ENCODE measurements around the gene EBF3. TPM values are rescaled to one million over a fixed set of nuclear protein-coding genes. Genes with fewer than 3 reads are reported as not detected.
"Not testable (repeated sequence)": the region's sequence is repeated elsewhere in the genome, so short reads cannot be mapped to it uniquely, and the experiment has no call there.

Gene EBF3
- total and polyA plus RNA-seq, 4 donors: 14.3 to 166 (median 116) TPM

- Histone ChIP-seq H3K4me1 (ENCODE audit: control insufficient read depth, insufficient read depth, low read length) (peaks cover 28% of the 10 kb centered on the region), H3K4me3 (ENCODE audit: low read depth, low read length) (no peak overlapping the region), H3K27me3 (ENCODE audit: control insufficient read depth, insufficient read depth, low read length) (no peaks in the 10 kb centered on the region), H3K9me3 (ENCODE audit: control insufficient read depth, insufficient read depth, low read length) (no peaks in the 10 kb centered on the region), H3K27ac (ENCODE audit: low read depth, low read length) (no peak overlapping the region), H3K36me3 (ENCODE audit: control insufficient read depth, insufficient read depth, low read length) (peaks cover 24% of the 10 kb centered on the region)
- 80% methylated on average over 14 of the region's 16 CpGs for WGBS (ENCODE audit: insufficient coverage)
- no peak for DNase-seq (ENCODE audit: low read depth in 4 of 6, low spot score in 6 of 6)
Observed at GRCh38 chr10:129921801-129922597, 42.1 kb downstream of the EBF3 start.

GRCh38 chr10:129921065-129921670 is 42.9 kb downstream of the EBF3 start:
- no peaks in the 10 kb centered on the region for H3K9me3 ChIP-seq (ENCODE audit: control insufficient read depth, insufficient read depth, low read length)
- H3K4me1 ChIP-seq (ENCODE audit: control insufficient read depth, insufficient read depth, low read length): peaks cover 26% of the 10 kb centered on the region
- H3K36me3 ChIP-seq (ENCODE audit: control insufficient read depth, insufficient read depth, low read length): peaks cover 17% of the 10 kb centered on the region
- H3K27ac ChIP-seq (ENCODE audit: low read depth, low read length): no peak overlapping the region
- no peak overlapping the region for H3K4me3 ChIP-seq (ENCODE audit: low read depth, low read length)
- no peaks in the 10 kb centered on the region for H3K27me3 ChIP-seq (ENCODE audit: control insufficient read depth, insufficient read depth, low read length)
- no peak for DNase-seq (ENCODE audit: low read depth in 4 of 6, low spot score in 6 of 6)
- 81% methylated on average over 18 of the region's 18 CpGs for WGBS (ENCODE audit: insufficient coverage)

GRCh38 chr10:129920187-129920586 is 43.9 kb downstream of the EBF3 start:
- peaks cover 30% of the 10 kb centered on the region for H3K4me1 ChIP-seq (ENCODE audit: control insufficient read depth, insufficient read depth, low read length)
- not testable (repeated sequence) for H3K9me3 ChIP-seq (ENCODE audit: control insufficient read depth, insufficient read depth, low read length)
- WGBS (ENCODE audit: insufficient coverage): 100% methylated on average over 9 of the region's 18 CpGs

GRCh38 chr10:129919358-129919757 is 44.7 kb downstream of the EBF3 start:
- Histone ChIP-seq H3K4me3 (ENCODE audit: low read depth, low read length) (no peak overlapping the region), H3K36me3 (ENCODE audit: control insufficient read depth, insufficient read depth, low read length) (peaks cover 23% of the 10 kb centered on the region), H3K27ac (ENCODE audit: low read depth, low read length) (no peak overlapping the region), H3K27me3 (ENCODE audit: control insufficient read depth, insufficient read depth, low read length) (peaks cover 2% of the 10 kb centered on the region), H3K4me1 (ENCODE audit: control insufficient read depth, insufficient read depth, low read length) (peaks cover 34% of the 10 kb centered on the region), H3K9me3 (ENCODE audit: control insufficient read depth, insufficient read depth, low read length) (no peaks in the 10 kb centered on the region)
- WGBS (ENCODE audit: insufficient coverage): 81% methylated on average over 4 of the region's 4 CpGs
- no peak for DNase-seq (ENCODE audit: low read depth in 4 of 6, low spot score in 6 of 6)

More at GRCh38 chr10:129920187-129920586, 43.9 kb downstream of the EBF3 start:
- H3K27me3 ChIP-seq (ENCODE audit: control insufficient read depth, insufficient read depth, low read length); H3K4me3 ChIP-seq (ENCODE audit: low read depth, low read length); DNase-seq (ENCODE audit: low read depth in 4 of 6, low spot score in 6 of 6); H3K27ac ChIP-seq (ENCODE audit: low read depth, low read length): not testable (repeated sequence)
- H3K36me3 ChIP-seq (ENCODE audit: control insufficient read depth, insufficient read depth, low read length): peaks cover 22% of the 10 kb centered on the region

- Histone ChIP-seq H3K4me1 (ENCODE audit: control insufficient read depth, insufficient read depth, low read length) (peaks cover 39% of the 10 kb centered on the region), H3K27me3 (ENCODE audit: control insufficient read depth, insufficient read depth, low read length) (peaks cover 2% of the 10 kb centered on the region), H3K4me3 (ENCODE audit: low read depth, low read length) (no peak overlapping the region), H3K9me3 (ENCODE audit: control insufficient read depth, insufficient read depth, low read length) (no peaks in the 10 kb centered on the region), H3K36me3 (ENCODE audit: control insufficient read depth, insufficient read depth, low read length) (peaks cover 25% of the 10 kb centered on the region), H3K27ac (ENCODE audit: low read depth, low read length) (no peak overlapping the region)
- WGBS (ENCODE audit: insufficient coverage): 91% methylated on average over 8 of the region's 8 CpGs
- no peak for DNase-seq (ENCODE audit: low read depth in 4 of 6, low spot score in 6 of 6)
Observed at GRCh38 chr10:129918836-129919235, 45.2 kb downstream of the EBF3 start.

- Histone ChIP-seq H3K9me3 (ENCODE audit: control insufficient read depth, insufficient read depth, low read length) (no peaks in the 10 kb centered on the region), H3K4me1 (ENCODE audit: control insufficient read depth, insufficient read depth, low read length) (peaks cover 43% of the 10 kb centered on the region), H3K4me3 (ENCODE audit: low read depth, low read length) (no peak overlapping the region), H3K27ac (ENCODE audit: low read depth, low read length) (no peak overlapping the region), H3K27me3 (ENCODE audit: control insufficient read depth, insufficient read depth, low read length) (peaks cover 2% of the 10 kb centered on the region), H3K36me3 (ENCODE audit: control insufficient read depth, insufficient read depth, low read length) (peaks cover 25% of the 10 kb centered on the region)
- DNase-seq (ENCODE audit: low read depth in 4 of 6, low spot score in 6 of 6): no peak
- WGBS (ENCODE audit: insufficient coverage): 92% methylated on average over 7 of the region's 9 CpGs
Observed at GRCh38 chr10:129918401-129918800, 45.7 kb downstream of the EBF3 start.

- Histone ChIP-seq H3K4me1 (ENCODE audit: control insufficient read depth, insufficient read depth, low read length) (peaks cover 48% of the 10 kb centered on the region), H3K27ac (ENCODE audit: low read depth, low read length) (no peak overlapping the region), H3K4me3 (ENCODE audit: low read depth, low read length) (no peak overlapping the region), H3K27me3 (ENCODE audit: control insufficient read depth, insufficient read depth, low read length) (peaks cover 2% of the 10 kb centered on the region), H3K9me3 (ENCODE audit: control insufficient read depth, insufficient read depth, low read length) (no peaks in the 10 kb centered on the region), H3K36me3 (ENCODE audit: control insufficient read depth, insufficient read depth, low read length) (peaks cover 25% of the 10 kb centered on the region)
- WGBS (ENCODE audit: insufficient coverage): 100% methylated on average over 1 of the region's 3 CpGs
- no peak for DNase-seq (ENCODE audit: low read depth in 4 of 6, low spot score in 6 of 6)
Observed at GRCh38 chr10:129917936-129918335, 46.1 kb downstream of the EBF3 start.

GRCh38 chr10:129916506-129916995 is 47.5 kb downstream of the EBF3 start:
- no peak for DNase-seq (ENCODE audit: low read depth in 4 of 6, low spot score in 6 of 6)

GRCh38 chr10:129915526-129916378 is 48.3 kb downstream of the EBF3 start:
- DNase-seq (ENCODE audit: low read depth in 4 of 6, low spot score in 6 of 6): peak in 1 of 6 donors; percentile 90
- Histone ChIP-seq H3K9me3 (ENCODE audit: control insufficient read depth, insufficient read depth, low read length) (no peaks in the 10 kb centered on the region), H3K4me1 (ENCODE audit: control insufficient read depth, insufficient read depth, low read length) (peaks cover 57% of the 10 kb centered on the region), H3K36me3 (ENCODE audit: control insufficient read depth, insufficient read depth, low read length) (peaks cover 21% of the 10 kb centered on the region), H3K4me3 (ENCODE audit: low read depth, low read length) (no peak overlapping the region), H3K27me3 (ENCODE audit: control insufficient read depth, insufficient read depth, low read length) (peaks cover 2% of the 10 kb centered on the region), H3K27ac (ENCODE audit: low read depth, low read length) (no peak overlapping the region)
- WGBS (ENCODE audit: insufficient coverage): 75% methylated on average over 8 of the region's 27 CpGs

More at GRCh38 chr10:129916506-129916995, 47.5 kb downstream of the EBF3 start:
- Histone ChIP-seq H3K27ac (ENCODE audit: low read depth, low read length) (no peak overlapping the region), H3K4me1 (ENCODE audit: control insufficient read depth, insufficient read depth, low read length) (peaks cover 49% of the 10 kb centered on the region), H3K4me3 (ENCODE audit: low read depth, low read length) (no peak overlapping the region), H3K9me3 (ENCODE audit: control insufficient read depth, insufficient read depth, low read length) (no peaks in the 10 kb centered on the region), H3K27me3 (ENCODE audit: control insufficient read depth, insufficient read depth, low read length) (peaks cover 2% of the 10 kb centered on the region), H3K36me3 (ENCODE audit: control insufficient read depth, insufficient read depth, low read length) (peaks cover 23% of the 10 kb centered on the region)
- 75% methylated on average over 7 of the region's 7 CpGs for WGBS (ENCODE audit: insufficient coverage)
